SH-SY5Y (cell line): ENCODE measurements around the gene RABGAP1L.

Experiments used
- GATA2 ChIP-seq: IDR thresholded peaks from 2 replicates; pipeline ENCODE4 v1.6.1; 2011; ENCODE audit warnings: mild to moderate bottlenecking, low read depth, low read length
- GATA3 ChIP-seq: IDR thresholded peaks from 2 replicates; pipeline ENCODE4 v1.6.1; 2011; ENCODE audit warnings: low read depth, mild to moderate bottlenecking, low read length, moderate library complexity

RABGAP1L gene

DNA sequence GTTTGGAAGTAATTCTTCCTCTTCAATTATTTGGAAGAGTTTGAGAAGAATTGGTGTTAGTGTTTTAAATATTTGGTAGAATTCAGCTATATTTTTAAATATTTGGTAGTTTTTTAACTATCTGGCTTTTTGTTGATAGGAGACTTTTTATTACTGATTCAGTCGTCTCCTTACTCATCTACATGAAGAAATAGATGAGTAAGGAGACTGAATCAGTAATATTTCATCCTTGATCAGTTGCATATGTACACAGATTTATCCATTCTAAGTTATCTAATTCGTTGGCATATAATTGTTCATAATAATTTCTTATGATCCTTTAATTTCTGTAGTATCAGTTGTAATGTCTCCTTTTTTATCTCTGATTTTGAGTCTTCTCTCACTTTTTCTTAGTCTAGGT is 512.5 kb downstream of the RABGAP1L start:
- TF ChIP-seq GATA2 = no peak
- TF ChIP-seq GATA3 = no peak

DNA sequence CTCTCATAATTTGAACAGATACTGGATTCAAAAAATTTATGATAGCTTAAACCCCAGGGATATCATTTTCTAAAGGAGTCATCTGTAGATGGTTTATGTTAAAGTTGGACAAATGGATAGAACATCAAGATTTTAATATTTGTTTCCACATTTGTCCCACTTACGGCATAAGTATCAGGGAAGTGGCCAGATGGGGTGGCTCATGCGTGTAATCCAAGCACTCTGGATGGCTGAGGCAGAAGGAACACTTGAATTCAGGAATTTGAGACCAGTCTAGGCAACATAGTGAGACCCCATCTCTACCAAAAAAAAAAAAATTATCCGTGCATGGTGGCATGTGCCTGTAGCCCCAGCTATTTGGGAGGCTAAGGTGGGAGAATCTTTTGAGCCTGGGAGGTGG is 517.5 kb downstream of the RABGAP1L start:
- TF ChIP-seq GATA3 (no peak), GATA2 (no peak)

DNA sequence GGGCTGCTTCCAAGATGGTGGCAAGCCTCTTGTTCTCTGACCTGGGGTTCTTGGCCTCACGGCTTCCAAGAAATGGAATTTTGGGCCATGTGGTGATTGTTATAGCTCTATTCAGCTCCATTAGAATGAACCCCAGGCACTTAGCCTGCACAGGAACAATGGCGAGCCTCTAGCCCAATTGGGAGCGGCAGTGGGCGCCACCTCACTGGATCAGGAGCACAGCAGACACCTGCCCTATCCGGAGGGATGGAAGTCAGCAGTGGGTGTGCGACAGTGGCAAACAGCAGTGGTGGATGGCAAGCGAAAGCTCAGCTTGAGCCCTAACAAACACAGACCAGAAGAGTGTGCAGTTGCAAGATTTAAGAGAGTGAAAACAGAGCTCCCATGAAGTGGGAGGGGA is 519.3 kb downstream of the RABGAP1L start:
- TF ChIP-seq GATA3 (no peak), GATA2 (no peak)

DNA sequence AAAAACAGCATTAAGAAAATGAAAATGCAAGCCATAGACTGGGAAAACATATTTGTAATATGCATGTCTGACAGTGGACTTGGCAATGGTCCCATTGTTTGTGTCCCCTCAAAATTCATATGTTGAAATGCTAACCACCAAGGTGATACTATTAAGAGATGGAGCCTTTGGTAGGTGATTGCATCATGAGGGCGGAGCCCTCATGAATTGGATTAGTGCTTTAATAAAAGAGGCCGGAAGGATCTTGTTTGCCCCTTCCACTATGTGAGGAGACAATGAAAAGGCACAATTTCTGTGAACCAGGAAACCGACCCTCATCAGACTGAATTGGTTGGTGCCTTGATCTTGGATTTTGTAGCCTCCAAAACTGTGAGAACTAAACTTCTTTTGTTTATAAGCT is 520.8 kb downstream of the RABGAP1L start:
- TF ChIP-seq GATA2 (no peak), GATA3 (no peak)

DNA sequence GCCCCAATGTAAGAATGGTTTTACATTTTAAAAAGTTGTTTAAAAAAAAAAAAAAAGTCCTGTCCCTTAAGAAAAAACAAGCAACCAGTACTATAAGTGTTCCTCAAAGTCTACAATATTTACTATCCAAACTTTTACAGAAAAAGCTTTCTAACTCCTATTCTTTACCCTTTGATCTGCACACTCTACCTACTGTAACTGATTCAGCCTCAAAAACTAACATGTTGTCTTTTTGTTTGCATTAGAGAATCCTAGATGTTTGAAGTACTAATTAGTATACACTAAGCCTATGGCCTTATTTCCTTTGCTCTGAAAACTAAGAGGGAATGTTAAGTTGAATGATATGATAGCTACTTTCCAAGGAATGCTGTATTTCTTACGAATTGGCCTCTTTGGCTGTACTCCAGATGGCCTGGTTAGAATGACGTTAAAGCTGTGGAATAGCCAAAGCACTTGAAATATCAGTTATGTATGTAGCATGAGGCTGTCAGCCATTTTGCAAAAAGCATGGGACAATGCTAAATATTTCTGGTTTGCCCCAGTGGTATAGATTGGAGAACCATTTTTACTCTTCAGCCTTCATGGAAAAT is 523.2 kb downstream of the RABGAP1L start:
- TF ChIP-seq GATA2 (no peak), GATA3 (no peak)

DNA sequence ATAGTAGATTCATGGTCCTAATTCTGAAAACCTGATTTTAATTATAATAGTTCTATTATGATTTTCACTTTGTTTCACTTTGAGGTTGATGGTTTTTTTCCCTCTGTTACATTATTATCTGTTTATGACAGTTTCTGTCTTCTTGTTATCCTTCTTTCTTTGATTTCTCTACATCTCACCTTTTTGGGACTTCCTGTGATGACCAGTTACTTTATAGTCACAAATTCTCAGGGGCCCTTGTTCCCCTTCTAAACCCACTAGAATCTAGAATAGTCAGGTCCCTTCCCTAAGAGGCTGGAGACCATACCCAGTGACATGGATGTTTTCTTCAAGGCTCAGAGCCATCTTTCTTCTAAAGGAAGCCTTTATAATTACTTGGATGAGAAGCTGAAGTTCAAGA is 526.9 kb downstream of the RABGAP1L start:
- no peak for TF ChIP-seq GATA2
- TF ChIP-seq GATA3 = no peak

DNA sequence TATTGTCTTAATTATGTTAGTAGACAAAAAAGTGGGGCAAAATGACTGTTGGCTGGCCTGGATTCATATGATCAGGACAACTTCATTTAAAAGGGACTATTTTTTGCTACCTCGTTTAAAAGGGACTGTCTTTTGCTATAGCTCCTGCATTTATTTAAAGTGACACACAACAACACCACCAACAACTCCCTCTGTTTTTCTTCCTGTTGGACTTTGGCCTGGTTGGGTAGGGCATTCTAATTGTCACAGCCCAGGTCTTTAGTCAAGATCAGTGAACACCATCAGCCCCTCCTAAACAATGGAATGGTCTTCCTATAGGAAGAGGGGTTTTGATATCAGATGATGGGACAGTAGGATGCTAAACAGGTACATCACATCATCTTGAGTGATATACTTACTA is 530.2 kb downstream of the RABGAP1L start:
- TF ChIP-seq GATA3 (no peak), GATA2 (no peak)

DNA sequence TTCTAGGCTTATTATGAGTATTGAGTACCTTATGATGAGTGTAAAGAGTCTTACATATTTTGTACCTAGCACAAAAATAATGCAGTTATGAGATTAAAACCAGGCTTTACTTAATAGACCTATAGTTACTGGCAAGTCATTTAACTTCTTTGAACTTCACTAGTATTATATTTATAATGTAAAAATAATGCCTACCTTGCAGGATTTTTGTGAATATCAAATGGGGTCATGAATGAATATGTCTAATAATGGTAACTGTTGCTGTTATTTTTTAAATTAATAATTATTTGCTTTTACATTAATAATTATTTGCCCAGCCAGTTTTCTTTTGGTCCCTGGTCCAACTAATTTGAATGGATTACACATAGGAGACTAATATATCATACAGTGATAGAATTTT is 530.9 kb downstream of the RABGAP1L start:
- TF ChIP-seq GATA2 = no peak
- no peak for TF ChIP-seq GATA3

DNA sequence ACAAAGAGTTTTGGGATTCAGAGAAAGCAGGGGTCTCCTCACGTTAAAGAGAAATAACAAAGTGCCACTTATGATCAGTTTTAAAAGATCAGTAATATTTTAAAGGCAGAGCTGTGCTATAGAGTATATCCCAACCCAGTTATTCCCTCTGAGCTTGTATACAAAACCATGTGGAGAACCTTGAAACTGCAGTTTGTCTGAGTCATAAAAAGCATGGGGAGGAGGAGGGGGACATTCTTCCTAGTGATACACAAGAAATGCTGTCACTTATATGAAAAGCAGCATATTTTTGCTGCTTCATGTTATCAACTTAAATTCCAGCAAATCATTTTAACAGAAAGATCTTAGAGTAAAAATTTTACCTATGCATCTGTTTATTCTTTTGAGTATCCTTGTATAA is 533.0 kb downstream of the RABGAP1L start:
- no peak for TF ChIP-seq GATA2
- no peak for TF ChIP-seq GATA3

DNA sequence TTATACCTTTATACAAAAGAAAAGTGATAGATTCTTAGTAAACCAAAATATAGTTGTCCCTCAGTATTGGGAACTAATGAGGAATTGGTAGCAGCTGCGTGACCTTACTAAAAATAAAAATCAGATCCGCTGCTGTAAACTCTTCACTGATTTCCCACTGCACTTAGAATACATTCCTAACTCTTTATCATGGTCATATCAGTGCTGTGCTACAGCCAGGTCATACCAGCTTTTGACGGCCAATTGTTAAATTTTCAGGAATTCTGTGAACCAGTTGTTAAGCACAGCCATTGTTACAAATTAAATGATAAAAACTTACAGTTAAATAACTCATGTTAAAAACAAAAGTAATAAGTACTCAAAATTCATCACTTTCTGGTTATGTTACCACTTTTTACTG is 533.8 kb downstream of the RABGAP1L start:
- TF ChIP-seq GATA2 = no peak
- no peak for TF ChIP-seq GATA3

DNA sequence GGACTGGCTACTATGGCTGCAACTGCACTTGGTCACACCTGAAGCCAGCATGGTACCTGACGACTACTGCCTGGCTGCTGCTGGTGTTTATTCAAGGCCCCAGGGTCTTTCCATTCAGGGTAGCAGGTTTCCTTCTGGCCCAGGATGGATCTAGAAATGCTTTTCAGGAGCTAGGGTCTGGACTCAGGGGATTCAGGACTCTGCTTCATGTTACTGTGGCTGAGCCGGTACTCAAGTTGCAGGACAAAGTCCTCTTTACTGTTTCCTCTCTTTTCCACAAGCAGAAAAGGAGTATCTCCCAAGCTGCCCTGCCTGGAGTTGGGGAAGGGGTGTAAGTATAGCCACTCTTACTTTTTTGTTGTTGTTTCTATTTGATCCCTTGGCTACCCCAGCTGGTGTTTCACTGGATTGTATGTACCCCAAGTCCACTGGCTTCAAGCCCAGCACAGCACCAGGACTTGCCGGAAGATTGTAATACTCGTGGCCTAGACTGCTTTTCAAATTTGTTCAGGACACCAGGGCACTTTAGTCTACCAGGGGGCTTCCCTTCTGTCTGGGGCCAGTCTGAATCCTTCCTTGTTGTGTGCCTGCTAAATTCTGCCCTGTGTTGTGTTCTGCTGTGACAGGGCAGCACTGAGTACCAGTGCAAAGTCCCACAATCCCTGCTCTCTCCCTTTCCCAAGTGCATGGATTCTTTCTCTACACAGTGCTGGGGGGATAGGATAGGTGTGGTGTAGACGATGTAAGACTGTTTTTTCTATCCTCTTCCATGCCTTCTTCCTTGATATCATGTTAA is 536.9 kb downstream of the RABGAP1L start:
- TF ChIP-seq GATA3 = no peak
- TF ChIP-seq GATA2 = no peak

DNA sequence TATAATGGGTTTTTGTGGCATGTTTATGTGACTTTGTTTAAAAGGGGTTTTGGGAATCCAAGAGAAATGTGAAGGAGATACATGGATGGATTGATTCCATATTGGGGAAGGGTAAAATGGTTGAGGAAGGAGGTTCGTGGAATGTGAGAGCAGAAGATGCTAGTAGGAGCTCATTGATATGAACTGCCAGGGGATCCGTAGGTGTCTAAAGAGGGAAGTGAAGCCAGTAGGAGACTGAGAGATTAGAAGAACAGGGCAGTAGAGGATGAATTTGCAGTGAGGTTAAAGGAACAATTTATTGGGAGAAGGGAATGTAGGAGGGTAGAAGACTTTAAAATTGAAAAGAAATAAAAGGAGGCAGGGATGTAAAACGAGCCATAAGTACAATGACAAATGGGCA is 541.0 kb downstream of the RABGAP1L start:
- no peak for TF ChIP-seq GATA3
- no peak for TF ChIP-seq GATA2

DNA sequence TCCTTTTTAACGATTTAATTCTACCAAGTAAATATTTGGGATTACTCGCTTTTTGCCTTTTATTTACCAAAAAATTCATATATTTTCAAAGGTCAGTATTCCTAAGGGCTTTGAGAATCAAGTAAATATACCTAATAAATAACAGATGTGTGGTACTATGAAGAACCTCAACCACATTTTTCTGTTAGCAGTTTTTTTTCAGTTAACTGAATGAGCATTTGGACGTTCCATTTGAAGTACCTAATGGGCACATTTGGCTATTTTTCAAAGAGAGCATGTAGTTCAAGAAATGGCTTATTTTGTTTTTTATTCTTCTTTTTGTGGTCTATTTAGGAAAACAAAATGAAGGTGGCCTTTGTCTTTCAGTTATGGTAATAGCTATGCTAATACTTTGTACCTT is 541.5 kb downstream of the RABGAP1L start:
- TF ChIP-seq GATA2 = no peak
- no peak for TF ChIP-seq GATA3

DNA sequence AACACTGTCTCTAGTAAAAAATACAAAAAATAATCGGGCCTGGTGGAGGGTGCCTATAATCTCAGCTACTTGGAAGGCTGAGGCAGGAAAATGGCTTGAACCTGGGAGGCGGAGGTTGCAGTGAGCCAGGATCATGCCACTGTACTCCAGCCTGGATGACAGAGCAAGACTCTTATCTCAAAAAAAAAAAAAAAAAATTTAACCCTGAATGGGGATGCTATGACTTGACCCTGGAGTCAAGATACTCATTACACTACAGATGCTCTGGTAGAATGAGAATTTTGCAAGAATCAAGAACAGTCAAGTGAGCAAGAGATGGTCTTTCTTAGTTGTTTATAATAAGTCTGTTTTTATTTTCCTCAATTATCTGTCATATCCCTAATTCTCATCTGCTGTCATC is 542.2 kb downstream of the RABGAP1L start:
- TF ChIP-seq GATA2 (no peak), GATA3 (no peak)

DNA sequence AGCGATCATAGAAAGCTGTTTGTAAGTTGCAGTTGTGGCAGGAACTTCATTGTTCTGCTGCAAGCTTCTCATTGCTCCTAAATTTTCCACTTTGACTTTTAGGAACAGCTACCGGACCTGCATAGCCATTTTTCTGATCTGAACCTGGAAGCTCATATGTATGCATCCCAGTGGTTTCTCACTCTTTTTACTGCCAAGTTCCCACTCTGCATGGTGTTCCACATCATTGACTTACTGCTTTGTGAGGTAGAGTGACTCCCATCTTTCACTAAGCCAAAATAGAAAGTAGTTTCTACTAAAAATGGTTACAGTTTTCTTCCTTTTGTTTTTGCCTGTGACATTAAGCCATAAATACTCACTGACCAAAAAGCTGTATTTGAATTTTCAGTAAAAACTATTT is 542.7 kb downstream of the RABGAP1L start:
- no peak for TF ChIP-seq GATA3
- TF ChIP-seq GATA2 = no peak
